NCI-H2029 treated with DMSO at 0.1 percent for 48 hours (cell line): ENCODE data around the gene MYO19.
"Not testable (repeated sequence)": the region's sequence is repeated elsewhere in the genome, so short reads cannot be mapped to it uniquely, and the experiment has no call there.

ENCODE experiments used
- DNase-seq: peaks from one replicate; lab custom pipeline; 2025; lab: John Stamatoyannopoulos, UW

MYO19 gene

GRCh38 chr17:36533935-36534839 lies 481 bp downstream of the MYO19 start:
- DNase-seq = peak; percentile 69

GRCh38 chr17:36532435-36532975 lies 2.2 kb downstream of the MYO19 start:
- DNase-seq = no peak

GRCh38 chr17:36529121-36529520 lies 5.5 kb downstream of the MYO19 start:
- no peak for DNase-seq

GRCh38 chr17:36527621-36528250 lies 6.9 kb downstream of the MYO19 start:
- no peak for DNase-seq

GRCh38 chr17:36525888-36526287 lies 8.8 kb downstream of the MYO19 start:
- DNase-seq = no peak

- DNase-seq = no peak
Measured at GRCh38 chr17:36525113-36525512, 9.6 kb downstream of the MYO19 start.

GRCh38 chr17:36524428-36524876 lies 10.2 kb downstream of the MYO19 start:
- no peak for DNase-seq

GRCh38 chr17:36523113-36523512 lies 11.6 kb downstream of the MYO19 start:
- no peak for DNase-seq

- DNase-seq = no peak
Measured at GRCh38 chr17:36515837-36516236, 18.8 kb downstream of the MYO19 start.

- DNase-seq = no peak
Measured at GRCh38 chr17:36514856-36515255, 19.8 kb downstream of the MYO19 start.

- DNase-seq = no peak
Measured at GRCh38 chr17:36512641-36513040, 22.0 kb downstream of the MYO19 start.

GRCh38 chr17:36511216-36511615 lies 23.5 kb downstream of the MYO19 start:
- DNase-seq = no peak

GRCh38 chr17:36510636-36511035 lies 24.0 kb downstream of the MYO19 start:
- DNase-seq = no peak

- DNase-seq = no peak
Measured at GRCh38 chr17:36509272-36509985, 25.2 kb downstream of the MYO19 start.

GRCh38 chr17:36508439-36508838 lies 26.2 kb downstream of the MYO19 start:
- not testable (repeated sequence) for DNase-seq

- DNase-seq = no peak
Measured at GRCh38 chr17:36507266-36507665, 27.4 kb downstream of the MYO19 start.

GRCh38 chr17:36506831-36507230 lies 27.8 kb downstream of the MYO19 start:
- no peak for DNase-seq

GRCh38 chr17:36506249-36506826 lies 28.3 kb downstream of the MYO19 start:
- DNase-seq = no peak

GRCh38 chr17:36505171-36505570 lies 29.5 kb downstream of the MYO19 start:
- DNase-seq = no peak

- DNase-seq = no peak
Measured at GRCh38 chr17:36504156-36504545, 30.5 kb downstream of the MYO19 start.

- DNase-seq = no peak
Measured at GRCh38 chr17:36503456-36504155, 31.1 kb downstream of the MYO19 start.
